NOMO-1 treated with DMSO at 0.1 percent for 48 hours (cell line): ENCODE measurements around the gene C10orf105.

Source experiments
- DNase-seq: peaks from one replicate; lab custom pipeline; 2025; ENCODE audit not compliant: unreplicated experiment; lab: John Stamatoyannopoulos, UW

Gene C10orf105

GRCh38 chr10:71751515-71752224 lies 32.1 kb upstream of the C10orf105 start:
- DNase-seq = no peak

- DNase-seq = no peak
Measured at GRCh38 chr10:71750986-71751385, 31.4 kb upstream of the C10orf105 start.

GRCh38 chr10:71750124-71750841 lies 30.7 kb upstream of the C10orf105 start:
- peak; percentile 89 for DNase-seq

- DNase-seq = no peak
Measured at GRCh38 chr10:71749396-71749795, 29.8 kb upstream of the C10orf105 start.

- DNase-seq = peak; percentile 100
Measured at GRCh38 chr10:71748671-71749191, 29.2 kb upstream of the C10orf105 start.

GRCh38 chr10:71747551-71748523 lies 28.3 kb upstream of the C10orf105 start:
- DNase-seq = peak; percentile 89

- no peak for DNase-seq
Measured at GRCh38 chr10:71747039-71747531, 27.5 kb upstream of the C10orf105 start.

GRCh38 chr10:71746344-71747037 lies 26.9 kb upstream of the C10orf105 start:
- DNase-seq = peak; percentile 83

- DNase-seq = no peak
Measured at GRCh38 chr10:71745664-71746250, 26.2 kb upstream of the C10orf105 start.

- no peak for DNase-seq
Measured at GRCh38 chr10:71744897-71745663, 25.5 kb upstream of the C10orf105 start.

GRCh38 chr10:71743866-71744265 lies 24.3 kb upstream of the C10orf105 start:
- no peak for DNase-seq

- DNase-seq = peak; percentile 44
Measured at GRCh38 chr10:71743089-71743838, 23.7 kb upstream of the C10orf105 start.

- peak; percentile 36 for DNase-seq
Measured at GRCh38 chr10:71742301-71743088, 22.9 kb upstream of the C10orf105 start.

GRCh38 chr10:71741671-71742070 lies 22.1 kb upstream of the C10orf105 start:
- no peak for DNase-seq

GRCh38 chr10:71741029-71741428 lies 21.5 kb upstream of the C10orf105 start:
- DNase-seq = no peak

GRCh38 chr10:71740069-71740653 lies 20.6 kb upstream of the C10orf105 start:
- no peak for DNase-seq

- DNase-seq = no peak
Measured at GRCh38 chr10:71739358-71739900, 19.9 kb upstream of the C10orf105 start.
